Activated CD4-positive, alpha-beta memory T cell treated with anti-CD3 and anti-CD28 coated beads, Interleukin-2, amount 10 ng/mL, durations not matched to agents 7 days and 5 days (primary cell): ENCODE results near the gene CDC14B. TPM values are rescaled to one million over a fixed set of nuclear protein-coding genes. Genes with fewer than 3 reads are reported as not detected.
"Not testable (repeated sequence)": the region's sequence is repeated elsewhere in the genome, so short reads cannot be mapped to it uniquely, and the experiment has no call there.

Experiments
- CTCF ChIA-PET: fragments of 350-600 bp; sonication (Branson Sonifier 250); formaldehyde crosslinking; loops from one replicate; lab custom pipeline; 2021; ENCODE audit warnings: antibody characterized with exemption, inconsistent platforms; lab: Charles Lee
- POLR2A ChIA-PET: fragments of 350-600 bp; sonication (Branson Sonifier 250); formaldehyde crosslinking; loops from one replicate; lab custom pipeline; 2021; ENCODE audit warnings: antibody characterized with exemption; lab: Charles Lee
- DNase-seq: peaks from one replicate; pipeline ENCODE4 v3.0.0-alpha.2; 2020
- H3K27ac Mint-ChIP-seq: one replicate; pipeline ENCODE4 v1.8.0; 2021; ENCODE audit warnings: mild to moderate bottlenecking, mixed read lengths
- H3K27me3 Mint-ChIP-seq: one replicate; pipeline ENCODE4 v1.8.0; 2021; ENCODE audit warnings: mixed read lengths
- H3K36me3 Mint-ChIP-seq: one replicate; pipeline ENCODE4 v1.8.0; 2021; ENCODE audit warnings: low read depth, mixed read lengths
- H3K4me1 Mint-ChIP-seq: one replicate; pipeline ENCODE4 v1.8.0; 2021; ENCODE audit warnings: mixed read lengths
- H3K4me3 Mint-ChIP-seq: one replicate; pipeline ENCODE4 v1.8.0; 2021; ENCODE audit warnings: mild to moderate bottlenecking, mixed read lengths
- H3K9me3 Mint-ChIP-seq: one replicate; pipeline ENCODE4 v1.8.0; 2021; ENCODE audit warnings: mixed read lengths
- total RNA-seq, 2 experiments: library from RNA; stranded (reverse); gene quantifications; one replicate each; pipeline ENCODE4 v1.2.3, GENCODE V29; 2021

The CDC14B gene
- total RNA-seq, 2 experiments from 2014 or later, result 3.0 to 3.1 TPM

DNA sequence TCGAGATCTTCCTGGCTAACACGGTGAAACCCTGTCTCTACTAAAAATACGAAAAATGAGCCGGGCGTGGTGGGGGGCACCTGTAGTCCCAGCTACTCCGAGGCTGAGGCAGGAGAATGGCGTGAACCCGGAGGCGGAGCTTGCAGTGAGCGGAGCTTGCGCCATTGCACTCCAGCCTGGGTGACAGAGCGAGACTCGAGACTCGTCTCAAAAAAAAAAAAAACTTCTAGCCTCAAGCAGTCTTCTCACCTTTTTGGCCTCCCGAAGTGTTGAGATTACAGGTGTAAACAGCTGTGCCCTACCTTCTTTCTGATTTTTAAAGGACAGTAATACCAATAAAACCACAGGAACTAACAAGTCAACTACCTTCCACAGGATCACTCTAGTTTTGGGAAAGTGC lies 76.5 kb downstream of the CDC14B start:
- DNase-seq, POLR2A ChIA-PET, CTCF ChIA-PET, H3K27ac Mint-ChIP-seq, H3K9me3 Mint-ChIP-seq, H3K27me3 Mint-ChIP-seq, H3K4me3 Mint-ChIP-seq, H3K4me1 Mint-ChIP-seq, H3K36me3 Mint-ChIP-seq: not testable (repeated sequence)

- H3K36me3 Mint-ChIP-seq, result no peaks in the 10 kb centered on the region
- POLR2A ChIA-PET, result no interaction called here
Observed at GRCh38 chr9:96540106-96540505, 79.5 kb downstream of the CDC14B start.

DNA sequence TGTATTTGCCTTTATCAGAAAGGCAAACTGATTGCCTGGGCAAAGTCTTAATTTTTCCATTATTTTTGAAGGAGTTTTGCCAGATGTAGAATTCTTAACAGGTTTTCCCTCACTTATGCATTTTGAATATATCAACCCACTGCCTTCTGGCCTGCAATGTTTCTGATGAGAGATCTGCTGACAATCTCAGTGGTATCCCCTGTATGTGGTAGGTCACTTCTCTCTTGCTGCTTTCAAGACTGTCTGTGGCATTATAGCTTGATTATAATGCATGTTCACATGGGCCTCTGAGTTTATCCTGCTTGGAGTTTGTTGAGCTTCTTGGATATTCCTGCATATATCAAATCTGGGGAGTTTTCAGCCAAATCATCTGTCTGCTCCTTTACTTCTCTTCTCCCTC lies 87.5 kb downstream of the CDC14B start:
- POLR2A ChIA-PET, result no interaction called here
- CTCF ChIA-PET, result interaction anchor here (1.0 kb wide), 1 partner anchor 57 kb away, joined by 3 read pairs; no protein-coding TSS in a partner anchor
- Mint-ChIP-seq H3K27ac (no peak overlapping the region), H3K27me3 (no peaks in the 10 kb centered on the region), H3K9me3 (peaks cover 7% of the 10 kb centered on the region), H3K4me1 (no peaks in the 10 kb centered on the region), H3K36me3 (no peaks in the 10 kb centered on the region), H3K4me3 (no peak overlapping the region)
- DNase-seq, result no peak

More at GRCh38 chr9:96540106-96540505, 79.5 kb downstream of the CDC14B start:
- H3K27me3 Mint-ChIP-seq, result no peaks in the 10 kb centered on the region
- H3K27ac Mint-ChIP-seq, result no peak overlapping the region
- no peak for DNase-seq
- no peaks in the 10 kb centered on the region for H3K9me3 Mint-ChIP-seq
- H3K4me3 Mint-ChIP-seq, result no peak overlapping the region
- H3K4me1 Mint-ChIP-seq, result no peaks in the 10 kb centered on the region
- CTCF ChIA-PET, result no interaction called here

DNA sequence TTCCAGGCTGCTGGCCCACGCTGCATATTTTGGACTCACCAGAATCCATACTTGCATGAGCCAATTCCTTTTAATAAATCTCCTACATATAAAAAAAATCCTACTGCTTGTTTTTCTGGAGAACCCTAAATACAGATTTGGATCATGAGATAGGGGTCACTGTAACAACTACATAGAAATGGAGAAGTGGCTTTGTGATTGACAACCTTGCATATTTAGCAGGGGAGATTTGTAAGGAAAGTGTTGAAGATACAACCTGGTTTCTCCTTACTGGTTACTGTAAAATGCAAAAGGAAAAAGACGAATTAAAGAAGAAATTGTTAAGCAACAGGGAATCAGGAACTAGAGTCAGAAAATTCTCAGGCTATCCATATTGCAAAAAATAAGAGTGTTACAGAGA lies 94.9 kb downstream of the CDC14B start:
- CTCF ChIA-PET, result no interaction called here
- POLR2A ChIA-PET, result no interaction called here
- no peaks in the 10 kb centered on the region for H3K9me3 Mint-ChIP-seq
- no peaks in the 10 kb centered on the region for H3K27me3 Mint-ChIP-seq
- no peaks in the 10 kb centered on the region for H3K36me3 Mint-ChIP-seq
- no peak for DNase-seq
- no peak overlapping the region for H3K27ac Mint-ChIP-seq
- peaks cover 4% of the 10 kb centered on the region for H3K4me1 Mint-ChIP-seq
- H3K4me3 Mint-ChIP-seq, result no peak overlapping the region

DNA sequence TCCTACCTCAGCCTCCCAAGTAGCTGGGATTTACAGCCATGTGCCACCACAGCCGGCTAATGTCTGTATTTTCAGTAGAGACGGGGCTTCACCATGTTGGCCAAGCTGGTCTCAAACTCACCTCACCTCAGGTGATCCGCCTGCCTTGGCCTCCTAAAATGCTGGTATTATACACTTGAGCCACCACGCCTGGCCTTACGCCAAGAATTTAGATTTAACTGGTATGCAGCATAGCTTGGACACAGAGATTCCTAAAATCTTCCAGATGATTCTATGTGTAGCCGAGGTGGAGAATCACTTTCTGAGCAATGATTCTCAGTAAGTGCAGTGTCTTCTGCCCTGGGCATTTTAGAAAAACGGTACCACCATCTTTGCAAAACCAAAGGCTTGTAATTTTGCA lies 95.6 kb downstream of the CDC14B start:
- ChIA-PET POLR2A (no interaction called here), CTCF (no interaction called here)
- Mint-ChIP-seq H3K4me1 (peaks cover 4% of the 10 kb centered on the region), H3K36me3 (no peaks in the 10 kb centered on the region), H3K4me3 (no peak overlapping the region), H3K9me3 (no peaks in the 10 kb centered on the region), H3K27me3 (no peaks in the 10 kb centered on the region), H3K27ac (no peak overlapping the region)
- DNase-seq, result no peak

DNA sequence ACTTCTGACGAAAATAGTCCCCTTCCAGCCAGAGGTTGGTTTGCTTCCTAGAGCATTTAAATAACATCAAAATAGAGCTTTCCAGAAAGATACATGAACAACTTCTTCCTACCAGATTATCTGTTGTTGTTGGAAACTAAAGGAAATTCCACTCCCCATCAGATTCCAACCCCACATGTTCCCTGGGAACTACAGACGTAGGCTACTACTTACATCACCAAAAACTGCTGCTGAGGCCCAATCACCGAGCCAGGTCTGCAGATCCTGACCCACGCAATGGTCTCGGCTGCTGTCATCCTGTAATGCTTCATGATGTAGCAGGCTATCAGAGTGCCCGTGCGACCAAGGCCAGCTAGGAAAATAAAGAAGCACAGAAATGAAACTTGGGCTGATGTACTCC lies 96.3 kb downstream of the CDC14B start:
- Mint-ChIP-seq H3K4me3 (no peak overlapping the region), H3K27me3 (no peaks in the 10 kb centered on the region), H3K4me1 (peaks cover 4% of the 10 kb centered on the region), H3K9me3 (no peaks in the 10 kb centered on the region), H3K36me3 (no peaks in the 10 kb centered on the region), H3K27ac (no peak overlapping the region)
- ChIA-PET POLR2A (no interaction called here), CTCF (interaction anchor here (1.6 kb wide), 1 partner anchor 196 kb away, joined by 3 read pairs; no protein-coding TSS in a partner anchor)
- DNase-seq, result no peak

DNA sequence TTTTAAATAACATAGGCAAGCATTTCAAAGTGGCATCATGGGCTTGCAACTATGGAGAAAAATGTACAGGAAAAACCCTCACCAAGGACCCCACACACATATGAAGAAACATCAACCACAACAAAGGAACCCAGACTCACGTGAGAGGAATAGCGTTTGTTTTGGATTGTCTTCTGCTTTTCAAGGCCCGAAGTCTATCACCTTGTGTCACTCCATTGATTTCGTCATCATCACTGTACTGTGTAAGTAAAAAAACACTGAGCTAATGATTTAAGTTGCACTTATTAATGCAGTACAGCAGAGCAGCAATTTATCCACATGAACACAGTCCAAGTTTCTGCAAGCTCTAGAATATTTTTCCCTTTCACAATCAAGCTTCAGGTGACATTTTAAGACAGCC lies 97.3 kb downstream of the CDC14B start:
- H3K4me1 Mint-ChIP-seq, result peaks cover 4% of the 10 kb centered on the region
- DNase-seq, result no peak
- H3K27ac Mint-ChIP-seq, result no peak overlapping the region
- POLR2A ChIA-PET, result interaction anchor here (0.9 kb wide), 1 partner anchor 99 kb away, joined by 3 read pairs; no protein-coding TSS in a partner anchor
- no peak overlapping the region for H3K4me3 Mint-ChIP-seq
- CTCF ChIA-PET, result interaction anchor here (1.6 kb wide), 1 partner anchor 195 kb away, joined by 3 read pairs; no protein-coding TSS in a partner anchor
- no peaks in the 10 kb centered on the region for H3K36me3 Mint-ChIP-seq
- no peaks in the 10 kb centered on the region for H3K27me3 Mint-ChIP-seq
- no peaks in the 10 kb centered on the region for H3K9me3 Mint-ChIP-seq

DNA sequence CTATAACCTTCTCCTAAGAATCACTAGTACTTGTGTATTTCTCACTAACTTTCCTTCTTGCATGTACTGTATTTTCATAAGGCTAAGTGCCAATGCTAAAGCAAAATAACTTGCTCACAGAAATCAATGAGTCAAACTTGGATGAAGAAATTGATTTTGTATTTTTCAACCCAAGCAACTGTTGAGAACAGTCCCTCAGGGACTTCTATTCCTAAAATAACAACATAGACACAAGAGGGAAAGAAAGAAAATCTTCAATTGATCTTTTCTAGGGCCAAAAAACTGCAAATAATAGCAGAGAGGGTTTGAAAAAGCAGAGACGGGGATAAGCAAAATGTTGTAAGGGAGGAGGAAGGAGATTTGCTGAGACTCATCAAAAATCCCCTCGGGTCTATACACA lies 99.9 kb downstream of the CDC14B start:
- CTCF ChIA-PET, result no interaction called here
- H3K4me1 Mint-ChIP-seq, result peaks cover 4% of the 10 kb centered on the region
- H3K9me3 Mint-ChIP-seq, result no peaks in the 10 kb centered on the region
- POLR2A ChIA-PET, result no interaction called here
- H3K27ac Mint-ChIP-seq, result no peak overlapping the region
- H3K27me3 Mint-ChIP-seq, result no peaks in the 10 kb centered on the region
- no peak for DNase-seq
- H3K36me3 Mint-ChIP-seq, result no peaks in the 10 kb centered on the region
- H3K4me3 Mint-ChIP-seq, result no peak overlapping the region

DNA sequence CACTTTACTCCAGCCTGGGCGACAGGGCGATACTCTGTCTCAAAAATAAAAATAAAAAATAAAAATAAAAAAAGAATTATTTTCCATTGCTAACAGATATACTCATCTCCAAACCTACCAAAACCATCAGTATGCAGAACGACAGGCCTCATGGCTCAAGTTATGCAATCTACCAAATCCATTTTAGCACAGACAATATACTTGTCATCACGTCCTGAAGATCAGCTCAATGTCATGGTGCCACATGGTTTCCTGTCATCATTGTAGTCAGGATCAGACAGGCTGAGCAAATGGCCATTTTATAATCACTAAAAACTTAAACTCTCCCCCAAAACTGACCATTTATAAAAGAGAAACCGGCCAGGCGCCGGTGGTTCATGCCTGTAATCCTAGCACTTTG lies 100.5 kb downstream of the CDC14B start:
- no peak for DNase-seq
- no peak overlapping the region for H3K27ac Mint-ChIP-seq
- H3K9me3 Mint-ChIP-seq, result no peaks in the 10 kb centered on the region
- ChIA-PET CTCF (no interaction called here), POLR2A (no interaction called here)
- no peaks in the 10 kb centered on the region for H3K27me3 Mint-ChIP-seq
- no peak overlapping the region for H3K4me3 Mint-ChIP-seq
- H3K36me3 Mint-ChIP-seq, result no peaks in the 10 kb centered on the region
- H3K4me1 Mint-ChIP-seq, result peaks cover 4% of the 10 kb centered on the region

DNA sequence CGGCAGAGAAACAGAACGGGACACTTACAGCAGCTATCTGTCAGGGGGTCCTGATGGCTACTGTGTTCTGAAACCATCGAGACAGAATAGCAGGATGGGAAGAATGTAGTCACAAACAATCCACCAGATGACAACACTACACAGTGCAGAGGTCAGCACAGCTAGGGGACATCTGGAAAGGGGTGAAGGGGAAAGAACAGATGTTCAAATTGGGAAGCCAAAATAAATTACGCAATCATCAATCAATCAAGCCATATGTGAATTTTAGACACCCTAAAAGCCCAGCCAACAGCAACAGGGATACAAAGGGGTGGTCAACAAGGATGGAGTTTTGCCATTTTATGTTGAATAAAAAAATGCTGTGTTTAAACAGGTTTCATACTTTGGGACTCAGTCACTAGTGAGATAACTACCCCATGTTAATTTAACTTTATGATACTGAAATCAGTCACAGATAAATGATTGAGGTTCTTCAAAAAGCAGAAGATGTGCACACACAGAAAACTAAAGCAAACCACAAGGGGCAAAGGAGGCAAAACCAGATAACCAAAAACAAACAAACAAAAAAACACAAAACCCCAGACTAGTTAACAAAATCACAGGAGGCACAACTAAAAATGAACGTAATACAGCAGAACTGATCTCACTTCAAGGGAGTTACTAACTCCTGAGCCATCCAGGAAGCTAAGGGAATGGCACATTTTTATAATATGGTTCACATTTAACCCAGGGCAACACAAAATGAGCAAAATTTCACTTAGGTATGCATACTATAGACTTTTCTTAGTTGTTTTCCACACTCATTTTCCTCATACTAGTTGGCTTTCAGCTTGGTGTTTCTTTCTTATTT lies 103.8 kb downstream of the CDC14B start:
- POLR2A ChIA-PET, result interaction anchor here (1.1 kb wide), 1 partner anchor 10 kb away, joined by 3 read pairs; no protein-coding TSS in a partner anchor
- no peaks in the 10 kb centered on the region for H3K36me3 Mint-ChIP-seq
- H3K27ac Mint-ChIP-seq, result no peak overlapping the region
- H3K9me3 Mint-ChIP-seq, result no peaks in the 10 kb centered on the region
- H3K4me3 Mint-ChIP-seq, result no peak overlapping the region
- H3K4me1 Mint-ChIP-seq, result no peaks in the 10 kb centered on the region
- DNase-seq, result no peak
- CTCF ChIA-PET, result no interaction called here
- no peaks in the 10 kb centered on the region for H3K27me3 Mint-ChIP-seq

GRCh38 chr9:96514800-96515158 lies 104.9 kb downstream of the CDC14B start:
- POLR2A ChIA-PET, result interaction anchor here (1.1 kb wide), 1 partner anchor 9 kb away, joined by 3 read pairs; no protein-coding TSS in a partner anchor
- peaks cover 4% of the 10 kb centered on the region for H3K4me1 Mint-ChIP-seq
- no peak overlapping the region for H3K4me3 Mint-ChIP-seq
- no peaks in the 10 kb centered on the region for H3K36me3 Mint-ChIP-seq
- DNase-seq, result no peak
- no peaks in the 10 kb centered on the region for H3K9me3 Mint-ChIP-seq
- CTCF ChIA-PET, result interaction anchor here (1.4 kb wide), 1 partner anchor 73 kb away, joined by 3 read pairs; no protein-coding TSS in a partner anchor
- H3K27me3 Mint-ChIP-seq, result no peaks in the 10 kb centered on the region
- no peak overlapping the region for H3K27ac Mint-ChIP-seq

GRCh38 chr9:96514108-96514799 lies 105.4 kb downstream of the CDC14B start:
- Mint-ChIP-seq H3K36me3 (no peaks in the 10 kb centered on the region), H3K27ac (no peak overlapping the region), H3K9me3 (no peaks in the 10 kb centered on the region), H3K4me3 (no peak overlapping the region), H3K4me1 (peaks cover 4% of the 10 kb centered on the region), H3K27me3 (no peaks in the 10 kb centered on the region)
- ChIA-PET POLR2A (no interaction called here), CTCF (interaction anchor here (1.4 kb wide), 1 partner anchor 72 kb away, joined by 3 read pairs; no protein-coding TSS in a partner anchor)
- no peak for DNase-seq

GRCh38 chr9:96513622-96514021 lies 106.0 kb downstream of the CDC14B start:
- no peaks in the 10 kb centered on the region for H3K27me3 Mint-ChIP-seq
- no peaks in the 10 kb centered on the region for H3K36me3 Mint-ChIP-seq
- no peak for DNase-seq
- H3K9me3 Mint-ChIP-seq, result no peaks in the 10 kb centered on the region
- ChIA-PET CTCF (interaction anchor here (1.4 kb wide), 1 partner anchor 71 kb away, joined by 3 read pairs; no protein-coding TSS in a partner anchor), POLR2A (no interaction called here)
- no peak overlapping the region for H3K4me3 Mint-ChIP-seq
- H3K27ac Mint-ChIP-seq, result no peak overlapping the region
- H3K4me1 Mint-ChIP-seq, result peaks cover 6% of the 10 kb centered on the region
